ENCODE data around the gene NUAK2. TPM values are rescaled to one million over a fixed set of nuclear protein-coding genes. Genes with fewer than 3 reads are reported as not detected.

The NUAK2 gene
- total RNA-seq, 6 experiments from 2014 or later = 0.88 to 5.1 (median 2.1) TPM

GRCh38 chr1:205304695-205305070 lies 16.9 kb downstream of the NUAK2 start:
- no CpG with 5 or more reads among the region's 1 CpG for WGBS (ENCODE audit: insufficient coverage, low coverage, low lambda C conversion rate, missing lambda C conversion rate)
- peaks cover 6 to 50% (median 17%) of the 10 kb centered on the region in 4 donors for H3K36me3 ChIP-seq
- ATAC-seq = no peak
- H3K4me3 ChIP-seq = no peak overlapping the region
- peaks cover 0 to 33% (median 0%) of the 10 kb centered on the region in 4 donors for H3K4me1 ChIP-seq
- no peaks in the 10 kb centered on the region for H3K9me3 ChIP-seq
- H3K27me3 ChIP-seq = no peaks in the 10 kb centered on the region
- intact Hi-C loops (cut with DNase I) = no loop called here
- TF ChIP-seq POLR2A (IDR thresholded peaks at IDR 0.05) (no peak), CTCF (IDR thresholded peaks at IDR 0.05) (no peak)
- H3K27ac ChIP-seq = no peak overlapping the region
- DNase-seq = no peak

GRCh38 chr1:205304046-205304694 lies 17.4 kb downstream of the NUAK2 start:
- Histone ChIP-seq H3K36me3 (peaks cover 6 to 50% (median 17%) of the 10 kb centered on the region in 4 donors), H3K4me1 (peaks cover 0 to 28% (median 0%) of the 10 kb centered on the region in 4 donors), H3K4me3 (no peak overlapping the region), H3K27me3 (no peaks in the 10 kb centered on the region), H3K27ac (no peak overlapping the region), H3K9me3 (no peaks in the 10 kb centered on the region)
- TF ChIP-seq POLR2A (IDR thresholded peaks at IDR 0.05) = no peak
- TF ChIP-seq CTCF (IDR thresholded peaks at IDR 0.05) = no peak
- intact Hi-C loops (cut with DNase I) = no loop called here
- ATAC-seq (no peak), DNase-seq (no peak)
- WGBS (ENCODE audit: insufficient coverage, low coverage, low lambda C conversion rate, missing lambda C conversion rate) = no CpG with 5 or more reads among the region's 19 CpGs

GRCh38 chr1:205303247-205303888 lies 18.2 kb downstream of the NUAK2 start:
- H3K4me3 ChIP-seq = no peak overlapping the region
- H3K27me3 ChIP-seq = no peaks in the 10 kb centered on the region
- peaks cover 0 to 19% (median 0%) of the 10 kb centered on the region in 4 donors for H3K4me1 ChIP-seq
- H3K27ac ChIP-seq = no peak overlapping the region
- TF ChIP-seq POLR2A (IDR thresholded peaks at IDR 0.05) = no peak
- TF ChIP-seq CTCF (IDR thresholded peaks at IDR 0.05) = no peak
- DNase-seq = no peak
- WGBS (ENCODE audit: insufficient coverage, low coverage, low lambda C conversion rate, missing lambda C conversion rate) = no CpG with 5 or more reads among the region's 20 CpGs
- peaks cover 4 to 49% (median 16%) of the 10 kb centered on the region in 4 donors for H3K36me3 ChIP-seq
- H3K9me3 ChIP-seq = no peaks in the 10 kb centered on the region
- no peak for ATAC-seq
- intact Hi-C loops (cut with DNase I) = no loop called here

GRCh38 chr1:205301842-205302588 lies 19.5 kb downstream of the NUAK2 start:
- intact Hi-C loops (cut with DNase I) = no loop called here
- no peak overlapping the region for H3K4me3 ChIP-seq
- WGBS (ENCODE audit: insufficient coverage, low coverage, low lambda C conversion rate, missing lambda C conversion rate) = 53% methylated on average over 3 of the region's 6 CpGs
- ATAC-seq (no peak), DNase-seq (no peak)
- H3K27ac ChIP-seq = no peak overlapping the region
- peaks cover 0 to 9% (median 0%) of the 10 kb centered on the region in 4 donors for H3K4me1 ChIP-seq
- H3K9me3 ChIP-seq = no peaks in the 10 kb centered on the region
- no peaks in the 10 kb centered on the region for H3K27me3 ChIP-seq
- peaks cover 0 to 40% (median 10%) of the 10 kb centered on the region in 4 donors for H3K36me3 ChIP-seq
- TF ChIP-seq POLR2A (IDR thresholded peaks at IDR 0.05) (no peak), CTCF (IDR thresholded peaks at IDR 0.05) (no peak)
